Measurements from ENCODE around the gene DNM3. TPM values are rescaled to one million over a fixed set of nuclear protein-coding genes. Genes with fewer than 3 reads are reported as not detected.
A peak's percentile ranks its signal among the peaks of the same experiment; 100 is the strongest.

The DNM3 gene
- total and polyA plus RNA-seq, 9 of the 15 experiments (the other 6 are each of a cell fraction or from before 2014, with no cell fraction given) = 0.08 to 0.36 (median 0.22) TPM; not detected in 1

DNA sequence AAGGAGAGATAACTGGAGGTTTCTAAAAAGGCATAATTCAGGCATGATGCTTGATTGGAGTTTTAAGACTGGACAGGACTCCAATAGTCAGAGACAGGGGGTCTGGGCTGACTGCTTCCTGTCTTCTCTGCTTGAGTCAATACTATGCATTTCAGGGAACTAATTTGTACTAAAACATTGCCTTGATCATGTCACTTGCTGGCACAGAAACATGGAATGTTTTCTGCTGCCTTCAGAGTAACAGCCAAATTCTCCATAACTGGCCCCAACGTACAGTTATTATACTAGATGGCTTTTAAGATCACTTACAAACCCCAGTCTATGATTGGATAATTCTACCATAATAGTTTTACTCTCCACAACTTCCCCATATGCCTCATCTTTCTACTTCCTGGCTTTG is 247.0 kb downstream of the DNM3 start:
- FAIRE-seq = no peak
- ATAC-seq = no peak
- H3K36me3 ChIP-seq (ENCODE audit: control insufficient read depth, insufficient read depth, low read length) = no peaks in the 10 kb centered on the region
- intact Hi-C loops (cut with micrococcal nuclease) = no loop called here
- ChIA-PET CTCF (ENCODE audit: low intra/inter-chr PET ratio) (no interaction called here), POLR2A (no interaction called here)
- H3K9me1 ChIP-seq (ENCODE audit: control insufficient read depth, insufficient read depth, low read length) = no peaks in the 10 kb centered on the region
- in situ Hi-C loops (cut with MboI) = no loop called here
- H3K4me1 ChIP-seq (replicated peaks in 1 of 2; ENCODE audit: control insufficient read depth in 2 of 2, insufficient read depth in 2 of 2, low read length in 2 of 2) = no peaks in the 10 kb centered on the region
- H3K9ac ChIP-seq (ENCODE audit: insufficient read depth in 1 of 2, low read depth in 2 of 2, low read length in 2 of 2) = no peak overlapping the region
- WGBS (ENCODE audit: insufficient coverage, low coverage, missing lambda C conversion rate) = 0% methylated on average over 1 of the region's 1 CpG
- DNase-seq (ENCODE audit: extremely low read depth in 1 of 4, low spot score in 3 of 4) = no peak
- H4K20me1 ChIP-seq (replicated peaks; ENCODE audit: control insufficient read depth, insufficient read depth, low read length) = no peaks in the 10 kb centered on the region
- TF ChIP-seq OTX1 (CRISPR knock-in tag; IDR thresholded peaks at IDR 0.05) (no peak), EHMT2 (IDR thresholded peaks at IDR 0.05) (no peak), ZC3H4 (CRISPR knock-in tag; IDR thresholded peaks at IDR 0.05; ENCODE audit: borderline replicate concordance) (no peak), NFIC (IDR thresholded peaks at IDR 0.05) (no peak)
- no peaks in the 10 kb centered on the region for H3K79me2 ChIP-seq (ENCODE audit: control insufficient read depth, insufficient read depth, low read length)
- no peak overlapping the region for H3K27ac ChIP-seq (ENCODE audit: extremely low read depth, low read depth, low read length)
- no peak overlapping the region for H3K4me2 ChIP-seq (ENCODE audit: insufficient read depth, low read length)
- H2AFZ ChIP-seq (ENCODE audit: low read depth, low read length) = no peak overlapping the region
- H3K27me3 ChIP-seq (ENCODE audit: control insufficient read depth in 2 of 2, insufficient read depth in 2 of 2, low read length in 2 of 2) = no peaks in the 10 kb centered on the region
- BruUV-seq (replicated peaks) = no TSS peak
- no peak overlapping the region for H3K4me3 ChIP-seq
- no peaks in the 10 kb centered on the region for H3K9me3 ChIP-seq (replicated peaks; ENCODE audit: control insufficient read depth, insufficient read depth, low read depth, low read length)

DNA sequence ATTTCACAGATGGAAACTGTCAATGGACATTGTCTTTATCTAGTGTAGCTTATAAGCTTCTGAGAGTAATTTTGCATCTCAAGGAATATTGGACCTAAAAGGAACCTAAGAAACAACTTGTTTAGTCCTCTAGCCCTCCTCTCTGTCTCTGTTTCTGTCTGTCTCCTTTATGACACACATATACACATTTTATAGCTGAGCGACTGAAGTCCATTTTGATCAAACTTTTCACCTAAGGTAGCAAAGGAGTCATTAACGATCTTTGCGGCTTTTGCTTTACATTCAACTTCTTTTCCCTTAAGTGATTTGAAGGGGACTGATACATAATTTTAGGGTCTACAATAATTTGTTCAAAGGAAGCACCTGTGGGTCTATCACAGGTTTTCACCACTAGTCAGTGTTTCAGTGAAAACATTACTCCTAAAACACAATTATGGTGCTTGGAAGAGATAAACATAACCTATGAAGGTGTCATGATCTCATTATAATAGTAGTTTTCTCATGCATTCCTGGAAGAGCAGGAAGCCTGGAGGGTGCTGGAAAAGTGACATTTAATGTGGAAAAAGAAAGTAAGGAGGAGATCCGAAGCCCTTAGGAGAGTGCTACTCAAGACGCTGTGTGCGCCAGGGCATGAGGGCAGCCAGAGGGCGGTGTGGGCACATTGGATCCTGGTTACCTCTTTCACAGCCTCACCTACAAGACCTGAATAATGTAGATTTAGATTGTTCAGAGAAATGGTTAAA is 248.6 kb downstream of the DNM3 start:
- FAIRE-seq (no peak), DNase-seq (ENCODE audit: extremely low read depth in 1 of 4, low spot score in 3 of 4) (peak in 1 of 4 experiments; percentile 4), ATAC-seq (no peak)
- Histone ChIP-seq H2AFZ (ENCODE audit: low read depth, low read length) (no peak overlapping the region), H3K4me1 (replicated peaks in 1 of 2; ENCODE audit: control insufficient read depth in 2 of 2, insufficient read depth in 2 of 2, low read length in 2 of 2) (no peaks in the 10 kb centered on the region), H3K9me1 (ENCODE audit: control insufficient read depth, insufficient read depth, low read length) (no peaks in the 10 kb centered on the region), H3K4me3 (no peak overlapping the region), H3K27ac (ENCODE audit: extremely low read depth, low read depth, low read length) (no peak overlapping the region), H3K27me3 (ENCODE audit: control insufficient read depth in 2 of 2, insufficient read depth in 2 of 2, low read length in 2 of 2) (no peaks in the 10 kb centered on the region), H4K20me1 (replicated peaks; ENCODE audit: control insufficient read depth, insufficient read depth, low read length) (no peaks in the 10 kb centered on the region), H3K36me3 (ENCODE audit: control insufficient read depth, insufficient read depth, low read length) (no peaks in the 10 kb centered on the region), H3K9ac (ENCODE audit: insufficient read depth in 1 of 2, low read depth in 2 of 2, low read length in 2 of 2) (no peak overlapping the region), H3K9me3 (replicated peaks; ENCODE audit: control insufficient read depth, insufficient read depth, low read depth, low read length) (no peaks in the 10 kb centered on the region), H3K79me2 (ENCODE audit: control insufficient read depth, insufficient read depth, low read length) (no peaks in the 10 kb centered on the region), H3K4me2 (ENCODE audit: insufficient read depth, low read length) (no peak overlapping the region)
- CTCF ChIA-PET (ENCODE audit: low intra/inter-chr PET ratio) = interaction anchor here (0.8 kb wide), 1 partner anchor 310 kb away, joined by 4 read pairs; no protein-coding TSS in a partner anchor
- BruUV-seq (replicated peaks) = no TSS peak
- POLR2A ChIA-PET = no interaction called here
- intact Hi-C loops (cut with micrococcal nuclease) = no loop called here
- in situ Hi-C loops (cut with MboI) = no loop called here
- 4% methylated on average over 7 of the region's 7 CpGs for WGBS (ENCODE audit: insufficient coverage, low coverage, missing lambda C conversion rate)
- TF ChIP-seq, protein P1, sequence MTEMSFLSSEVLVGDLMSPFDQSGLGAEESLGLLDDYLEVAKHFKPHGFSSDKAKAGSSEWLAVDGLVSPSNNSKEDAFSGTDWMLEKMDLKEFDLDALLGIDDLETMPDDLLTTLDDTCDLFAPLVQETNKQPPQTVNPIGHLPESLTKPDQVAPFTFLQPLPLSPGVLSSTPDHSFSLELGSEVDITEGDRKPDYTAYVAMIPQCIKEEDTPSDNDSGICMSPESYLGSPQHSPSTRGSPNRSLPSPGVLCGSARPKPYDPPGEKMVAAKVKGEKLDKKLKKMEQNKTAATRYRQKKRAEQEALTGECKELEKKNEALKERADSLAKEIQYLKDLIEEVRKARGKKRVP (CRISPR knock-in tag; IDR thresholded peaks at IDR 0.05) = no peak
- TF ChIP-seq, protein P2, sequence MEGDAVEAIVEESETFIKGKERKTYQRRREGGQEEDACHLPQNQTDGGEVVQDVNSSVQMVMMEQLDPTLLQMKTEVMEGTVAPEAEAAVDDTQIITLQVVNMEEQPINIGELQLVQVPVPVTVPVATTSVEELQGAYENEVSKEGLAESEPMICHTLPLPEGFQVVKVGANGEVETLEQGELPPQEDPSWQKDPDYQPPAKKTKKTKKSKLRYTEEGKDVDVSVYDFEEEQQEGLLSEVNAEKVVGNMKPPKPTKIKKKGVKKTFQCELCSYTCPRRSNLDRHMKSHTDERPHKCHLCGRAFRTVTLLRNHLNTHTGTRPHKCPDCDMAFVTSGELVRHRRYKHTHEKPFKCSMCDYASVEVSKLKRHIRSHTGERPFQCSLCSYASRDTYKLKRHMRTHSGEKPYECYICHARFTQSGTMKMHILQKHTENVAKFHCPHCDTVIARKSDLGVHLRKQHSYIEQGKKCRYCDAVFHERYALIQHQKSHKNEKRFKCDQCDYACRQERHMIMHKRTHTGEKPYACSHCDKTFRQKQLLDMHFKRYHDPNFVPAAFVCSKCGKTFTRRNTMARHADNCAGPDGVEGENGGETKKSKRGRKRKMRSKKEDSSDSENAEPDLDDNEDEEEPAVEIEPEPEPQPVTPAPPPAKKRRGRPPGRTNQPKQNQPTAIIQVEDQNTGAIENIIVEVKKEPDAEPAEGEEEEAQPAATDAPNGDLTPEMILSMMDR (IDR thresholded peaks at IDR 0.05 in 2 of 3, conservative IDR thresholded peaks at IDR 0.05 in 1 of 3; ENCODE audit: insufficient read depth in 2 of 3, low read depth in 1 of 3, low read length in 3 of 3) = peak; percentile 23 to 37 (median 27); a peak in 2 of 6 replicates
- peak in 1 of 2 experiments; percentile 51; a peak in 2 of 4 replicates for TF ChIP-seq RAD21 (CRISPR knock-in tag; conservative IDR thresholded peaks at IDR 0.05 in 1 of 2, IDR thresholded peaks at IDR 0.05 in 1 of 2)
- TF ChIP-seq ZNF184 (CRISPR knock-in tag; IDR thresholded peaks at IDR 0.05) = no peak
